ENCODE results near the gene ISOC1.

ISOC1 gene

DNA sequence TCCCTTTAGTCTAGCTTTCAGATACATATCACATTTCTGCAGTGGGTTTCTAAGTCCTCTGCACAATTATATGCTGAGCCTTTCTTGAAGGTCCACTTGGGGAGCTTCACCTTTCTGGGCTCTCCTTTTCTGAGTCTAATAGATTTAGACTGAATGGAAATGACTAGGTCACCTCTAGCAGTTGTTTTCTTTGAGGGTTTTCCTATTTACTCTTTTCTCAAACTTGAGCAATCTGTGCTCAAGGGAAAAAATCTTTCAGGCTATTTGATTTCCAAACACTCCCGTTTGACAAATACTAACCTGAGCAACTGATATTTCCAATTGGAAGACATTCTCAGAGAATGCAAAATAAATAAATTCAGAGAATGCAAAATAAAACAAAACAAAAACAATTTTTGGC lies 39.0 kb downstream of the ISOC1 start (continued):
- TF ChIP-seq, protein P1, sequence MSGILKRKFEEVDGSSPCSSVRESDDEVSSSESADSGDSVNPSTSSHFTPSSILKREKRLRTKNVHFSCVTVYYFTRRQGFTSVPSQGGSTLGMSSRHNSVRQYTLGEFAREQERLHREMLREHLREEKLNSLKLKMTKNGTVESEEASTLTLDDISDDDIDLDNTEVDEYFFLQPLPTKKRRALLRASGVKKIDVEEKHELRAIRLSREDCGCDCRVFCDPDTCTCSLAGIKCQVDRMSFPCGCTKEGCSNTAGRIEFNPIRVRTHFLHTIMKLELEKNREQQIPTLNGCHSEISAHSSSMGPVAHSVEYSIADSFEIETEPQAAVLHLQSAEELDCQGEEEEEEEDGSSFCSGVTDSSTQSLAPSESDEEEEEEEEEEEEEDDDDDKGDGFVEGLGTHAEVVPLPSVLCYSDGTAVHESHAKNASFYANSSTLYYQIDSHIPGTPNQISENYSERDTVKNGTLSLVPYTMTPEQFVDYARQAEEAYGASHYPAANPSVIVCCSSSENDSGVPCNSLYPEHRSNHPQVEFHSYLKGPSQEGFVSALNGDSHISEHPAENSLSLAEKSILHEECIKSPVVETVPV (CRISPR knock-in tag; IDR thresholded peaks at IDR 0.05): no peak

DNA sequence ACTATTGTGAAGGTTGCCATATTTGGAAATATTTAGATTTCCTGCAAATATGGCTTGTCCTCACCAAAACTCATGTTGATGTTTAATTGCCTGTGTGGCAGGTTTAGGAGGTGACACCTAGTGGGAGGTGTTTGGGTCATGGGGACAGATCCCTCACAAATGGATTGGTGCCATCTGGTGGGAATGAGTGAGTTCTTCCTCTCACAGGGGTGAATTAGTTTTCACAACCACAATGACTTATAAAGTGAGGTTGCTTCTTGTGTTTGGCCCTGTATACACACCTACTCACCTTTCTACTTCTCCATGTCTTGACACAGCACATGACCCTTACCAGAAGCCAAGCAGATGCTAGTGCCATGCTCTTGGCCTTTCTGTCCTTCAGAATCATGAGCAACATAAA lies 41.1 kb downstream of the ISOC1 start:
- no peak for ATAC-seq
- TF ChIP-seq GLIS3 (CRISPR knock-in tag; IDR thresholded peaks at IDR 0.05) (no peak), ISL1 (CRISPR knock-in tag; IDR thresholded peaks at IDR 0.05) (no peak), BACH2 (CRISPR knock-in tag; IDR thresholded peaks at IDR 0.05; ENCODE audit: borderline replicate concordance) (no peak), ZFP3 (CRISPR knock-in tag; IDR thresholded peaks at IDR 0.05) (no peak), ESRRG (CRISPR knock-in tag; IDR thresholded peaks at IDR 0.05) (no peak), ARNTL (CRISPR knock-in tag; IDR thresholded peaks at IDR 0.05; ENCODE audit: borderline replicate concordance, low read depth) (no peak)
- TF ChIP-seq, protein P2, sequence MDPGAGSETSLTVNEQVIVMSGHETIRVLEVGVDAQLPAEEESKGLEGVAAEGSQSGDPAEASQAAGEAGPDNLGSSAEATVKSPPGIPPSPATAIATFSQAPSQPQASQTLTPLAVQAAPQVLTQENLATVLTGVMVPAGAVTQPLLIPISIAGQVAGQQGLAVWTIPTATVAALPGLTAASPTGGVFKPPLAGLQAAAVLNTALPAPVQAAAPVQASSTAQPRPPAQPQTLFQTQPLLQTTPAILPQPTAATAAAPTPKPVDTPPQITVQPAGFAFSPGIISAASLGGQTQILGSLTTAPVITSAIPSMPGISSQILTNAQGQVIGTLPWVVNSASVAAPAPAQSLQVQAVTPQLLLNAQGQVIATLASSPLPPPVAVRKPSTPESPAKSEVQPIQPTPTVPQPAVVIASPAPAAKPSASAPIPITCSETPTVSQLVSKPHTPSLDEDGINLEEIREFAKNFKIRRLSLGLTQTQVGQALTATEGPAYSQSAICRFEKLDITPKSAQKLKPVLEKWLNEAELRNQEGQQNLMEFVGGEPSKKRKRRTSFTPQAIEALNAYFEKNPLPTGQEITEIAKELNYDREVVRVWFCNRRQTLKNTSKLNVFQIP (CRISPR knock-in tag; IDR thresholded peaks at IDR 0.05; ENCODE audit: borderline replicate concordance, low read depth): no peak

DNA sequence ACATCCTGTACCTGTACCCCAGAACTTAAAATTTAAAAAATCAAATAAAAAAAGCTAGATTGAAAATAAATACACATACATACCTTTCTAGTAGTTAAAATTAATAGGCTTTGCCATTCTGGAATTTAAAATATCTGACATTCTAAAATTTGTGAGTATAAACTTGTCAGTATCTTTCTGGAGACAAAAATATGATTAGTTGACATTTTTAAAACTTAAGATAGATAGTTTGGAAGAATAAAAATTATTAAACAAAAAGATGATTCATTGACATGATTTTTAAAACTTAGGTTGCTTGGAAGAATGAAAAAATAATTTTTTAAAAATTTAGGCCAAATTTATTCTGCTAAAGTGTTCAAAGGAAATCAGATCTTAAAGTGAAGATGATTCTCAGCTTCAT lies 43.1 kb downstream of the ISOC1 start:
- no peak for ATAC-seq
- TF ChIP-seq, protein P1 (CRISPR knock-in tag; IDR thresholded peaks at IDR 0.05): no peak
- TF ChIP-seq RARB (CRISPR knock-in tag; IDR thresholded peaks at IDR 0.05) (no peak), PPARA (CRISPR knock-in tag; IDR thresholded peaks at IDR 0.05; ENCODE audit: borderline replicate concordance) (no peak), CSDC2 (CRISPR knock-in tag; IDR thresholded peaks at IDR 0.05) (no peak), TOX (CRISPR knock-in tag; IDR thresholded peaks at IDR 0.05; ENCODE audit: borderline replicate concordance) (no peak), ZNF70 (CRISPR knock-in tag; IDR thresholded peaks at IDR 0.05) (no peak), ESRRG (CRISPR knock-in tag; IDR thresholded peaks at IDR 0.05) (no peak), GLIS3 (CRISPR knock-in tag; IDR thresholded peaks at IDR 0.05) (no peak), ZFP30 (CRISPR knock-in tag; IDR thresholded peaks at IDR 0.05) (no peak)
- TF ChIP-seq, protein P3, sequence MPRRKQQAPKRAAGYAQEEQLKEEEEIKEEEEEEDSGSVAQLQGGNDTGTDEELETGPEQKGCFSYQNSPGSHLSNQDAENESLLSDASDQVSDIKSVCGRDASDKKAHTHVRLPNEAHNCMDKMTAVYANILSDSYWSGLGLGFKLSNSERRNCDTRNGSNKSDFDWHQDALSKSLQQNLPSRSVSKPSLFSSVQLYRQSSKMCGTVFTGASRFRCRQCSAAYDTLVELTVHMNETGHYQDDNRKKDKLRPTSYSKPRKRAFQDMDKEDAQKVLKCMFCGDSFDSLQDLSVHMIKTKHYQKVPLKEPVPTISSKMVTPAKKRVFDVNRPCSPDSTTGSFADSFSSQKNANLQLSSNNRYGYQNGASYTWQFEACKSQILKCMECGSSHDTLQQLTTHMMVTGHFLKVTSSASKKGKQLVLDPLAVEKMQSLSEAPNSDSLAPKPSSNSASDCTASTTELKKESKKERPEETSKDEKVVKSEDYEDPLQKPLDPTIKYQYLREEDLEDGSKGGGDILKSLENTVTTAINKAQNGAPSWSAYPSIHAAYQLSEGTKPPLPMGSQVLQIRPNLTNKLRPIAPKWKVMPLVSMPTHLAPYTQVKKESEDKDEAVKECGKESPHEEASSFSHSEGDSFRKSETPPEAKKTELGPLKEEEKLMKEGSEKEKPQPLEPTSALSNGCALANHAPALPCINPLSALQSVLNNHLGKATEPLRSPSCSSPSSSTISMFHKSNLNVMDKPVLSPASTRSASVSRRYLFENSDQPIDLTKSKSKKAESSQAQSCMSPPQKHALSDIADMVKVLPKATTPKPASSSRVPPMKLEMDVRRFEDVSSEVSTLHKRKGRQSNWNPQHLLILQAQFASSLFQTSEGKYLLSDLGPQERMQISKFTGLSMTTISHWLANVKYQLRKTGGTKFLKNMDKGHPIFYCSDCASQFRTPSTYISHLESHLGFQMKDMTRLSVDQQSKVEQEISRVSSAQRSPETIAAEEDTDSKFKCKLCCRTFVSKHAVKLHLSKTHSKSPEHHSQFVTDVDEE (CRISPR knock-in tag; IDR thresholded peaks at IDR 0.05): no peak

DNA sequence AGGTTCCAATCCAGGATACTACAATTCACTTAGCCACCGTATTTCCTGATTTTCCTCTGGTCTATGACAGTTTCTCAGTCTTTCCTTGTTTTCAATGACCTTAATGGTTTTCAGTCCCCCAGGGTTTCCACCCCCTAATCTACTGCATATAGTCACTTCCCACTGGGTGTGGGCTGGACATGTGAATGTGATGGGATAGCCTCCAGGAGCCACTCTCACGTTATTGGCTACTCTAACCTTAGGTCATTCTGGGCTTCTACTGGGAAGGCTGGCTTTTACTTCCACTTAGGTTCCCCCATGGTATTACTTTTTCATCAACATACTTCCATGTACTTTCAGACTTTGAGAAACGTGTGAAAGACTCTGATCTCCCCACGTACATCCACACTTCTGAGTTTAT lies 46.5 kb downstream of the ISOC1 start:
- TF ChIP-seq ZNF565 (CRISPR knock-in tag; conservative IDR thresholded peaks at IDR 0.05; ENCODE audit: low read depth): no peak
- TF ChIP-seq ZFP30 (CRISPR knock-in tag; IDR thresholded peaks at IDR 0.05): no peak
- TF ChIP-seq ZNF8 (CRISPR knock-in tag; IDR thresholded peaks at IDR 0.05): no peak
- no peak for TF ChIP-seq GLIS3 (CRISPR knock-in tag; IDR thresholded peaks at IDR 0.05)
- TF ChIP-seq, protein P3 (CRISPR knock-in tag; IDR thresholded peaks at IDR 0.05): no peak
- TF ChIP-seq, protein P4, sequence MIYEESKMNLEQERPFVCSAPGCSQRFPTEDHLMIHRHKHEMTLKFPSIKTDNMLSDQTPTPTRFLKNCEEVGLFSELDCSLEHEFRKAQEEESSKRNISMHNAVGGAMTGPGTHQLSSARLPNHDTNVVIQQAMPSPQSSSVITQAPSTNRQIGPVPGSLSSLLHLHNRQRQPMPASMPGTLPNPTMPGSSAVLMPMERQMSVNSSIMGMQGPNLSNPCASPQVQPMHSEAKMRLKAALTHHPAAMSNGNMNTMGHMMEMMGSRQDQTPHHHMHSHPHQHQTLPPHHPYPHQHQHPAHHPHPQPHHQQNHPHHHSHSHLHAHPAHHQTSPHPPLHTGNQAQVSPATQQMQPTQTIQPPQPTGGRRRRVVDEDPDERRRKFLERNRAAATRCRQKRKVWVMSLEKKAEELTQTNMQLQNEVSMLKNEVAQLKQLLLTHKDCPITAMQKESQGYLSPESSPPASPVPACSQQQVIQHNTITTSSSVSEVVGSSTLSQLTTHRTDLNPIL (CRISPR knock-in tag; IDR thresholded peaks at IDR 0.05; ENCODE audit: low read depth): no peak
- no peak for TF ChIP-seq ESRRG (CRISPR knock-in tag; IDR thresholded peaks at IDR 0.05)
- TF ChIP-seq SNAI2 (CRISPR knock-in tag; IDR thresholded peaks at IDR 0.05): no peak
- no peak for TF ChIP-seq ARNTL (CRISPR knock-in tag; IDR thresholded peaks at IDR 0.05; ENCODE audit: borderline replicate concordance, low read depth)
- TF ChIP-seq RARB (CRISPR knock-in tag; IDR thresholded peaks at IDR 0.05): no peak
- TF ChIP-seq ZNF70 (CRISPR knock-in tag; IDR thresholded peaks at IDR 0.05): no peak
- TF ChIP-seq TCF4 (CRISPR knock-in tag; IDR thresholded peaks at IDR 0.05; ENCODE audit: borderline replicate concordance): no peak
- TF ChIP-seq OSR1 (CRISPR knock-in tag; IDR thresholded peaks at IDR 0.05): no peak
- TF ChIP-seq CSDC2 (CRISPR knock-in tag; IDR thresholded peaks at IDR 0.05): no peak
- TF ChIP-seq, protein P1 (CRISPR knock-in tag; IDR thresholded peaks at IDR 0.05): no peak
- TF ChIP-seq BACH2 (CRISPR knock-in tag; IDR thresholded peaks at IDR 0.05; ENCODE audit: borderline replicate concordance): no peak
- TF ChIP-seq PPARA (CRISPR knock-in tag; IDR thresholded peaks at IDR 0.05; ENCODE audit: borderline replicate concordance): no peak
- no peak for TF ChIP-seq TOX (CRISPR knock-in tag; IDR thresholded peaks at IDR 0.05; ENCODE audit: borderline replicate concordance)
- no peak for TF ChIP-seq ZFP3 (CRISPR knock-in tag; IDR thresholded peaks at IDR 0.05)
- no peak for ATAC-seq
